Esophagus squamous epithelium (tissue), 5 donors: ENCODE results near the gene CDC25B. TPM values are rescaled to one million over a fixed set of nuclear protein-coding genes. Genes with fewer than 3 reads are reported as not detected.

Experiments
- DNase-seq: peaks from one replicate; lab custom pipeline; 2025; lab: John Stamatoyannopoulos, UW
- H3K27ac ChIP-seq, 4 donors: fragments of 200-600 bp; sonication (generic); one replicate each; pipeline ENCODE4 v1.5.1; 2016 to 2019; ENCODE audit warnings: mild to moderate bottlenecking in 1 of 4
- H3K27me3 ChIP-seq, 4 donors: fragments of 200-600 bp; sonication (generic); 1 replicate in 3 of 4; 2 replicates in 1 of 4; pipeline versions ENCODE4 v1.5.1 to v1.6.0; 2017 to 2021; ENCODE audit warnings: antibody characterized with exemption in 1 of 4
- H3K36me3 ChIP-seq, 3 donors: fragments of 200-600 bp; sonication (generic); one replicate each; pipeline ENCODE4 v1.5.1; 2016 to 2019
- H3K4me1 ChIP-seq, 3 donors: fragments of 200-600 bp; sonication (generic); one replicate each; pipeline ENCODE4 v1.5.1; 2017 to 2019
- H3K4me3 ChIP-seq, 4 donors: fragments of 200-600 bp; sonication (generic); 1 replicate in 3 of 4; 2 replicates in 1 of 4; pipeline ENCODE4 v1.5.1; 2016 to 2019; ENCODE audit warnings: mild to moderate bottlenecking in 2 of 4, moderate library complexity in 1 of 4
- H3K9me3 ChIP-seq, 3 donors: fragments of 200-600 bp; sonication (generic); one replicate each; pipeline ENCODE4 v1.5.1; 2016 to 2019
- CTCF ChIP-seq, 6 experiments: fragments of 450-650 bp in 4 of 6; fragments of 200-600 bp in 2 of 6; sonication (generic) in 2 of 6; IDR thresholded peaks; one replicate each; pipeline ENCODE4 v1.5.1; 2016 to 2019; ENCODE audit warnings: antibody characterized with exemption in 6 of 6, mild to moderate bottlenecking in 4 of 6, moderate library complexity in 4 of 6
- POLR2A ChIP-seq, 4 donors: fragments of 450-650 bp; IDR thresholded peaks; one replicate each; pipeline ENCODE4 v1.6.1; 2017; ENCODE audit warnings: antibody characterized with exemption in 4 of 4, mild to moderate bottlenecking in 4 of 4, moderate library complexity in 3 of 4
- whole genome bisulfite sequencing, 2 donors: methylation state at CpG; one replicate each; pipeline ENCODE4 v1.1.5; 2018; 5-methylcytosine and 5-hydroxymethylcytosine counted together
- intact Hi-C: fragments of 100-400 bp; cut with DNase I; formaldehyde crosslinking; loops from one replicate; pipeline ENCODE4 v1.15.0; 2022
- total RNA-seq, 4 donors: library from RNA; depleted of rRNA; stranded (reverse); fragments of >200 nt; gene quantifications; one replicate each; pipeline ENCODE4 v1.1.0, GENCODE V29; 2016
- donor health status: DM: yes; HTN: yes; CAD: no.

Gene CDC25B
- total RNA-seq, 4 donors from 2014 or later, result 15.6 to 26.2 (median 18.1) TPM

GRCh38 chr20:3767110-3767426 lies 29.0 kb upstream of the CDC25B start:
- H3K36me3 ChIP-seq, result no peaks in the 10 kb centered on the region
- intact Hi-C loops, result no loop called here
- H3K9me3 ChIP-seq, result no peaks in the 10 kb centered on the region
- H3K4me3 ChIP-seq, result peak overlapping the region; percentile 52 to 75 (median 68)
- DNase-seq, result no peak
- H3K27ac ChIP-seq, result peak overlapping the region; percentile 54 to 96 (median 90)
- no peaks in the 10 kb centered on the region for H3K27me3 ChIP-seq
- 4% methylated on average over 5 of the region's 21 CpGs; no CpG with 5 or more reads in 1 of the 2 donors for WGBS, 2 donors
- peaks cover 21 to 67% (median 50%) of the 10 kb centered on the region in 3 donors for H3K4me1 ChIP-seq
- TF ChIP-seq CTCF (IDR thresholded peaks at IDR 0.05) (no peak), POLR2A (IDR thresholded peaks at IDR 0.05) (no peak)

DNA sequence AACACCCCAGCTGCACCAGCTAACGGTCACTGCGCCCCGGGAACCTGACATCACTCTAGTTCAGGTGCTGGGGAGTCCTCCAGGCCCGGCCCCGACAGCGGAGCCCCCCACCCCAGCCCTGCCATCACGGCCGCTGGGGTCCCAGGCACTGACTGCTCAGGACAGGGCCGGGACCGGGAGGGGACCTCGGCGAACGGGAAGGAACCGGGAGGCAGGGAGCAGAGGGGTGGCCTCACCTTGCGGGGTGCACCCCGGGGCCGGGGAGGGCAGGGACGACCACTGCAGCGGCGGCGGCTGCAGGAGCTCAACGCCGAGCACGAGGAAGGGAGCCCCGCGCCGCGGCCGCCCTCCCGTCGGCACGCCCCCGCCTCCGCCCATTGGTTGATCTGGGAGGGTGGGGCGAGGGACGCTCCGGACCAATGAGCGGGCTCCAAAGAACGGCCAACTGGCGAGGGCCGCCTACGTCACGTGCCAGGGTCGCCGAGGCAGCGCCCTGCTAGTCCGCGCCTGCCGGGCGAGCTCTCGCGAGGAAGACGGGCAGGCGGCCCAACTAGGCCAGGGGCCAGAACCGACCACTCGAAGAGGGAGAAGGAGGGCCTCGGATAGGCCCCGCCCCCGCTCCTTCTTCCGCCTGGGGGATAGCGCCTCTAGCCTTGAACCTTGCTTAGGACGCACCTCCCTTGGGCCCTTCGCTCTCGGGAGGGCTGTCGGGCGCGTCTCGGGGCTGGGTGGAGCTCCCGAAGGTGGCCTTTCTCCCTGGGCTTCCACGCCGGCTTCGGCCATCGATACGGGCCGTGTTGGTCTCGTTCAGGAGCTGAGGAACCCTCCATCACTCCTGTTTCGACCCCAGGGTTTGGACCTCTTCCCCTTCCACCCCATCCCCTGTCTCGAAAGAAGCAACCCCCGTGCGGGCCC lies 28.4 kb upstream of the CDC25B start, which contains the start of gene ADISSP:
TSS of gene ADISSP (minus strand) at position 327 of the 915 bp plus-strand sequence. CDS start 7,653 bp downstream, outside the sequence.
- peak; percentile 90 for DNase-seq
- Histone ChIP-seq H3K4me1 (peaks cover 21 to 63% (median 50%) of the 10 kb centered on the region in 3 donors), H3K9me3 (no peaks in the 10 kb centered on the region), H3K27ac (peak within 1 kb of the TSS; percentile 88 to 96 (median 92)), H3K36me3 (no peaks in the 10 kb centered on the region), H3K4me3 (peak within 1 kb of the TSS; percentile 52 to 75 (median 68)), H3K27me3 (no peaks in the 10 kb centered on the region)
- 0% methylated on average over 11 of the region's 80 CpGs; no CpG with 5 or more reads in 1 of the 2 donors for whole genome bisulfite sequencing, 2 donors
- TF ChIP-seq CTCF (IDR thresholded peaks at IDR 0.05), result no peak
- peak in 3 of 4 donors; percentile 49 to 74 (median 53) for TF ChIP-seq POLR2A (IDR thresholded peaks at IDR 0.05)
- intact Hi-C loops, result no loop called here

GRCh38 chr20:3768342-3769130 lies 27.6 kb upstream of the CDC25B start:
- 3 to 4% methylated on average over 8 to 11 of the region's 51 CpGs for WGBS, 2 donors
- H3K4me1 ChIP-seq, result peaks cover 21 to 63% (median 50%) of the 10 kb centered on the region in 3 donors
- H3K27me3 ChIP-seq, result no peaks in the 10 kb centered on the region
- no peaks in the 10 kb centered on the region for H3K36me3 ChIP-seq
- no peak for DNase-seq
- no peaks in the 10 kb centered on the region for H3K9me3 ChIP-seq
- H3K4me3 ChIP-seq, result peak overlapping the region; percentile 52 to 75 (median 68)
- H3K27ac ChIP-seq, result peak overlapping the region; percentile 88 to 96 (median 92)
- intact Hi-C loops, result no loop called here
- TF ChIP-seq POLR2A (IDR thresholded peaks at IDR 0.05) (no peak), CTCF (IDR thresholded peaks at IDR 0.05) (peak; percentile 25 to 57 (median 55))

- WGBS, 2 donors, result 73 to 74% methylated on average over 7 of the region's 7 CpGs
- intact Hi-C loops, result no loop called here
- no peak for TF ChIP-seq CTCF (IDR thresholded peaks at IDR 0.05)
- TF ChIP-seq POLR2A (IDR thresholded peaks at IDR 0.05), result no peak
- no peak for DNase-seq
- Histone ChIP-seq H3K4me3 (no peak overlapping the region), H3K9me3 (no peaks in the 10 kb centered on the region), H3K36me3 (no peaks in the 10 kb centered on the region), H3K27ac (no peak overlapping the region), H3K4me1 (peaks cover 17 to 32% (median 20%) of the 10 kb centered on the region in 3 donors), H3K27me3 (no peaks in the 10 kb centered on the region)
Observed at GRCh38 chr20:3771552-3772058, 24.5 kb upstream of the CDC25B start.
